ENCODE measurements around the gene ASTN2.

DNA sequence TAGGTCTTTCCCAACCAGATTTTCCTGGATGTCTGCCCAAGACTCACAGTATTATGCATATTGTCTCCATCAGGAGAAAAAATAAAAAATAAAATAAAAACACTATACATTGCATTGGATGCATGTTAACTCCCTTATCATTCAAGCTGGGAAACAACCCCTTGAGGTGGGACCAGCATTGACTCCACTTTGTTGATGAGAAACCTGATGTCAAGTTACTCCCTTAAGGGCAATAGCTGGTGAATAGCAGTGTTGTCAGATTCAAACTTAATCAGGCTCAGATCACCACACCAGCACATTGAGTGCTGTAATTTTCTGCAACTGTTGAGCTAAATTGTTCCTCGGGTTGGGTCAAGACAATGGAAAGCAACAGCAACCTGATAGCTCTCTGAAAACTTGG lies 991.7 kb downstream of the ASTN2 start:
- TF ChIP-seq, protein P1, sequence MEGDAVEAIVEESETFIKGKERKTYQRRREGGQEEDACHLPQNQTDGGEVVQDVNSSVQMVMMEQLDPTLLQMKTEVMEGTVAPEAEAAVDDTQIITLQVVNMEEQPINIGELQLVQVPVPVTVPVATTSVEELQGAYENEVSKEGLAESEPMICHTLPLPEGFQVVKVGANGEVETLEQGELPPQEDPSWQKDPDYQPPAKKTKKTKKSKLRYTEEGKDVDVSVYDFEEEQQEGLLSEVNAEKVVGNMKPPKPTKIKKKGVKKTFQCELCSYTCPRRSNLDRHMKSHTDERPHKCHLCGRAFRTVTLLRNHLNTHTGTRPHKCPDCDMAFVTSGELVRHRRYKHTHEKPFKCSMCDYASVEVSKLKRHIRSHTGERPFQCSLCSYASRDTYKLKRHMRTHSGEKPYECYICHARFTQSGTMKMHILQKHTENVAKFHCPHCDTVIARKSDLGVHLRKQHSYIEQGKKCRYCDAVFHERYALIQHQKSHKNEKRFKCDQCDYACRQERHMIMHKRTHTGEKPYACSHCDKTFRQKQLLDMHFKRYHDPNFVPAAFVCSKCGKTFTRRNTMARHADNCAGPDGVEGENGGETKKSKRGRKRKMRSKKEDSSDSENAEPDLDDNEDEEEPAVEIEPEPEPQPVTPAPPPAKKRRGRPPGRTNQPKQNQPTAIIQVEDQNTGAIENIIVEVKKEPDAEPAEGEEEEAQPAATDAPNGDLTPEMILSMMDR (conservative IDR thresholded peaks at IDR 0.05), result no peak
- no peak for TF ChIP-seq ZFX (IDR thresholded peaks at IDR 0.05)
